Neural progenitor cell (in vitro differentiated cells): ENCODE measurements around the gene MGAT4A. TPM values are rescaled to one million over a fixed set of nuclear protein-coding genes. Genes with fewer than 3 reads are reported as not detected.

Experiments
- DNase-seq: peaks from one replicate; pipeline ENCODE4 v3.0.0-alpha.2; 2016; ENCODE audit warnings: low spot score
- H2AFZ ChIP-seq: fragments of 200-600 bp; sonication (generic); replicated peaks from 2 replicates; pipeline ENCODE4 v1.6.1; 2016; ENCODE audit warnings: antibody characterized with exemption
- H3F3A ChIP-seq: fragments of 200-600 bp; sonication (generic); 2 replicates; pipeline ENCODE4 v1.6.1; 2016; ENCODE audit warnings: antibody characterized with exemption, low read depth
- H3K27ac ChIP-seq: fragments of 200-600 bp; sonication (generic); 2 replicates; pipeline ENCODE4 v1.5.1; 2016; ENCODE audit warnings: mild to moderate bottlenecking
- H3K27me3 ChIP-seq: fragments of 200-600 bp; sonication (generic); 2 replicates; pipeline ENCODE4 v1.6.1; 2016; ENCODE audit warnings: mild to moderate bottlenecking, moderate library complexity
- H3K36me3 ChIP-seq: fragments of 200-600 bp; sonication (generic); 2 replicates; pipeline ENCODE4 v1.5.1; 2016
- H3K4me1 ChIP-seq: fragments of 200-600 bp; sonication (generic); 2 replicates; pipeline ENCODE4 v1.6.1; 2016; ENCODE audit warnings: mixed run types
- H3K4me2 ChIP-seq: fragments of 200-600 bp; sonication (generic); 2 replicates; pipeline ENCODE4 v1.6.1; 2016
- H3K4me3 ChIP-seq: fragments of 200-600 bp; sonication (generic); 2 replicates; pipeline ENCODE4 v1.5.1; 2016
- H3K79me2 ChIP-seq: fragments of 200-600 bp; sonication (generic); 2 replicates; pipeline ENCODE4 v1.6.1; 2016; ENCODE audit warnings: low read depth
- H3K9ac ChIP-seq: fragments of 200-600 bp; sonication (generic); 2 replicates; pipeline ENCODE4 v1.6.1; 2016
- H3K9me3 ChIP-seq: fragments of 200-600 bp; sonication (generic); 2 replicates; pipeline ENCODE4 v1.5.1; 2016; ENCODE audit warnings: low read depth
- H4K20me1 ChIP-seq: fragments of 200-600 bp; sonication (generic); 2 replicates; pipeline ENCODE4 v1.6.1; 2016; ENCODE audit warnings: low read depth
- H3K27ac Mint-ChIP-seq: 3 replicates; pipeline ENCODE4 v1.8.0; 2021; ENCODE audit warnings: mixed read lengths
- H3K27me3 Mint-ChIP-seq: 2 replicates; pipeline ENCODE4 v1.8.0; 2022; ENCODE audit warnings: low read depth, mild to moderate bottlenecking, inconsistent platforms, moderate library complexity, mixed read lengths; ENCODE audit not compliant: insufficient read depth
- H3K36me3 Mint-ChIP-seq: 3 replicates; pipeline ENCODE4 v1.8.0; 2021; ENCODE audit warnings: mixed read lengths
- H3K4me1 Mint-ChIP-seq: 3 replicates; pipeline ENCODE4 v1.8.0; 2021; ENCODE audit warnings: mixed read lengths
- H3K4me3 Mint-ChIP-seq: 3 replicates; pipeline ENCODE4 v1.8.0; 2021; ENCODE audit warnings: mild to moderate bottlenecking, moderate library complexity, mixed read lengths
- H3K9me3 Mint-ChIP-seq: 3 replicates; pipeline ENCODE4 v1.8.0; 2020; ENCODE audit warnings: mixed read lengths
- CTCF ChIP-seq: fragments of 200-600 bp; sonication (generic); IDR thresholded peaks from 2 replicates; pipeline ENCODE4 v1.5.1; 2017; ENCODE audit warnings: antibody characterized with exemption, mild to moderate bottlenecking
- EZH2 ChIP-seq: fragments of 200-600 bp; sonication (generic); IDR thresholded peaks from 2 replicates; pipeline ENCODE4 v1.6.1; 2017; ENCODE audit warnings: antibody characterized with exemption, mild to moderate bottlenecking, moderate library complexity
- EZH2phosphoT487 ChIP-seq: fragments of 200-600 bp; sonication (generic); IDR thresholded peaks from 2 replicates; pipeline ENCODE4 v1.6.1; 2017; ENCODE audit warnings: antibody characterized with exemption
- total RNA-seq: library from RNA; depleted of rRNA; stranded (reverse); fragments of >200 nt; gene quantifications from 2 replicates; pipeline ENCODE4 v1.2.3, GENCODE V29; 2015; ENCODE audit warnings: low replicate concordance

Gene MGAT4A
- total RNA-seq, 1 donor from 2014 or later = 8.0 TPM

GRCh38 chr2:98608116-98608961 is 122.6 kb downstream of the MGAT4A start, which contains the start of the genes COA5 and UNC50:
Gene COA5, minus strand, starts transcription at chr2:98608512. Its CDS starts 107 bp downstream, at chr2:98608405.
Gene UNC50, plus strand, starts transcription at chr2:98608589. Its CDS starts 1,171 bp downstream, at chr2:98609760.
- Histone ChIP-seq H3K9me3 (no peaks in the 10 kb centered on the region), H3F3A (peaks cover 6% of the 10 kb centered on the region), H3K27me3 (no peaks in the 10 kb centered on the region), H2AFZ (peak within 1 kb of the TSS; percentile 89), H4K20me1 (peaks cover 23% of the 10 kb centered on the region), H3K36me3 (peaks cover 4% of the 10 kb centered on the region), H3K4me3 (peak within 1 kb of the TSS; percentile 82), H3K27ac (peak within 1 kb of the TSS; percentile 72), H3K79me2 (peaks cover 74% of the 10 kb centered on the region), H3K4me1 (peaks cover 12% of the 10 kb centered on the region), H3K4me2 (peak within 1 kb of the TSS; percentile 84), H3K9ac (peak within 1 kb of the TSS; percentile 86)
- Mint-ChIP-seq H3K4me3 (peak within 1 kb of the TSS; percentile 89), H3K27me3 (no peaks in the 10 kb centered on the region), H3K36me3 (peaks cover 2% of the 10 kb centered on the region), H3K27ac (peak within 1 kb of the TSS; percentile 97), H3K4me1 (peaks cover 28% of the 10 kb centered on the region), H3K9me3 (no peaks in the 10 kb centered on the region)
- peak; percentile 92 for DNase-seq
- peak; percentile 13 for TF ChIP-seq CTCF
- TF ChIP-seq EZH2phosphoT487 = peak; percentile 53
- TF ChIP-seq EZH2 = peak; percentile 22

GRCh38 chr2:98607741-98608115 is 123.2 kb downstream of the MGAT4A start:
- no peak for TF ChIP-seq EZH2phosphoT487
- Mint-ChIP-seq H3K4me3 (peak overlapping the region; percentile 89), H3K36me3 (peaks cover 2% of the 10 kb centered on the region), H3K4me1 (peaks cover 28% of the 10 kb centered on the region), H3K27ac (peak overlapping the region; percentile 97), H3K27me3 (no peaks in the 10 kb centered on the region), H3K9me3 (no peaks in the 10 kb centered on the region)
- peak overlapping the region; percentile 82 for H3K4me3 ChIP-seq
- peak overlapping the region; percentile 86 for H3K9ac ChIP-seq
- peaks cover 6% of the 10 kb centered on the region for H3F3A ChIP-seq
- H3K36me3 ChIP-seq = peaks cover 4% of the 10 kb centered on the region
- peaks cover 12% of the 10 kb centered on the region for H3K4me1 ChIP-seq
- peaks cover 23% of the 10 kb centered on the region for H4K20me1 ChIP-seq
- H3K4me2 ChIP-seq = peak overlapping the region; percentile 84
- no peaks in the 10 kb centered on the region for H3K9me3 ChIP-seq
- peaks cover 74% of the 10 kb centered on the region for H3K79me2 ChIP-seq
- no peak for DNase-seq
- peak overlapping the region; percentile 89 for H2AFZ ChIP-seq
- H3K27me3 ChIP-seq = no peaks in the 10 kb centered on the region
- H3K27ac ChIP-seq = peak overlapping the region; percentile 72

GRCh38 chr2:98607104-98607503 is 123.8 kb downstream of the MGAT4A start:
- H3F3A ChIP-seq = peaks cover 6% of the 10 kb centered on the region
- no peak overlapping the region for H2AFZ ChIP-seq
- H3K4me1 Mint-ChIP-seq = peaks cover 28% of the 10 kb centered on the region
- no peaks in the 10 kb centered on the region for H3K27me3 ChIP-seq
- peaks cover 23% of the 10 kb centered on the region for H4K20me1 ChIP-seq
- H3K79me2 ChIP-seq = peaks cover 74% of the 10 kb centered on the region
- no peaks in the 10 kb centered on the region for H3K27me3 Mint-ChIP-seq
- H3K4me3 ChIP-seq = peak overlapping the region; percentile 82
- TF ChIP-seq CTCF (no peak), EZH2phosphoT487 (no peak), EZH2 (no peak)
- peaks cover 12% of the 10 kb centered on the region for H3K4me1 ChIP-seq
- DNase-seq = no peak
- peak overlapping the region; percentile 84 for H3K4me2 ChIP-seq
- no peaks in the 10 kb centered on the region for H3K9me3 Mint-ChIP-seq
- H3K27ac ChIP-seq = no peak overlapping the region
- no peak overlapping the region for H3K9ac ChIP-seq
- H3K9me3 ChIP-seq = no peaks in the 10 kb centered on the region
- peak overlapping the region; percentile 89 for H3K4me3 Mint-ChIP-seq
- no peak overlapping the region for H3K27ac Mint-ChIP-seq
- H3K36me3 ChIP-seq = peaks cover 4% of the 10 kb centered on the region
- peaks cover 2% of the 10 kb centered on the region for H3K36me3 Mint-ChIP-seq

- no peak overlapping the region for H2AFZ ChIP-seq
- H3K9ac ChIP-seq = no peak overlapping the region
- no peaks in the 10 kb centered on the region for H3K27me3 ChIP-seq
- H3K36me3 ChIP-seq = peaks cover 4% of the 10 kb centered on the region
- no peaks in the 10 kb centered on the region for H3K9me3 Mint-ChIP-seq
- peaks cover 6% of the 10 kb centered on the region for H3F3A ChIP-seq
- H3K4me1 ChIP-seq = peaks cover 12% of the 10 kb centered on the region
- H4K20me1 ChIP-seq = peaks cover 27% of the 10 kb centered on the region
- H3K27me3 Mint-ChIP-seq = no peaks in the 10 kb centered on the region
- H3K4me1 Mint-ChIP-seq = peaks cover 28% of the 10 kb centered on the region
- H3K27ac Mint-ChIP-seq = no peak overlapping the region
- H3K4me2 ChIP-seq = no peak overlapping the region
- peak overlapping the region; percentile 61 for H3K4me3 Mint-ChIP-seq
- H3K79me2 ChIP-seq = peaks cover 72% of the 10 kb centered on the region
- H3K4me3 ChIP-seq = no peak overlapping the region
- no peak for DNase-seq
- no peak for TF ChIP-seq EZH2phosphoT487
- no peak for TF ChIP-seq EZH2
- no peak for TF ChIP-seq CTCF
- no peak overlapping the region for H3K27ac ChIP-seq
- no peaks in the 10 kb centered on the region for H3K36me3 Mint-ChIP-seq
- H3K9me3 ChIP-seq = no peaks in the 10 kb centered on the region
Measured at GRCh38 chr2:98606431-98606830, 124.5 kb downstream of the MGAT4A start.
